ENCODE data around the gene PMAIP1. TPM values are rescaled to one million over a fixed set of nuclear protein-coding genes. Genes with fewer than 3 reads are reported as not detected.

PMAIP1 gene
- total and polyA plus RNA-seq, 4 donors, result 0.08 to 5.5 (median 0.25) TPM

- no peak for DNase-seq (ENCODE audit: low spot score)
- no peaks in the 10 kb centered on the region for H3K4me1 ChIP-seq (ENCODE audit: control insufficient read depth in 4 of 4, insufficient read depth in 4 of 4, low read length in 3 of 4)
- no peak overlapping the region for H3K9ac ChIP-seq (ENCODE audit: low read depth in 1 of 2, low read length in 2 of 2)
- no peak for TF ChIP-seq RAD21 (IDR thresholded peaks at IDR 0.05)
- no peak for TF ChIP-seq CTCF (IDR thresholded peaks at IDR 0.05; ENCODE audit: low read depth, low read length, missing input control)
- TF ChIP-seq YY1 (IDR thresholded peaks at IDR 0.05), result no peak
- TF ChIP-seq RXRA (IDR thresholded peaks at IDR 0.05), result no peak
- TF ChIP-seq NR2F2 (IDR thresholded peaks at IDR 0.05), result no peak
- no peak for TF ChIP-seq JUND (IDR thresholded peaks at IDR 0.05)
- no peak for TF ChIP-seq ZBTB33 (IDR thresholded peaks at IDR 0.05)
- no peak for TF ChIP-seq MAX (IDR thresholded peaks at IDR 0.05)
- no peak for TF ChIP-seq REST (IDR thresholded peaks at IDR 0.05)
- TF ChIP-seq HNF4A (conservative IDR thresholded peaks at IDR 0.05), result no peak
- TF ChIP-seq EGR1 (IDR thresholded peaks at IDR 0.05; ENCODE audit: low read depth in 2 of 2), result no peak
- TF ChIP-seq ATF3 (IDR thresholded peaks at IDR 0.05), result no peak
- TF ChIP-seq FOXA1 (IDR thresholded peaks at IDR 0.05), result no peak
- no peak for TF ChIP-seq HNF4G (IDR thresholded peaks at IDR 0.05)
- H3K4me3 ChIP-seq (ENCODE audit: low read depth in 1 of 3, low read length in 3 of 3), result no peak overlapping the region
- H3K27me3 ChIP-seq (ENCODE audit: control insufficient read depth in 4 of 4, insufficient read depth in 4 of 4, low read length in 3 of 4), result no peaks in the 10 kb centered on the region
- no peak overlapping the region for H3K27ac ChIP-seq (ENCODE audit: low read depth in 1 of 2, low read length in 2 of 2)
- WGBS, result 89% methylated on average over 4 of the region's 4 CpGs
- no peaks in the 10 kb centered on the region for H3K36me3 ChIP-seq (ENCODE audit: control insufficient read depth in 4 of 4, insufficient read depth in 3 of 4, low read depth in 1 of 4, low read length in 3 of 4)
- H3K9me3 ChIP-seq (ENCODE audit: control insufficient read depth in 4 of 4, low read length in 3 of 4), result peaks cover 0 to 1% (median 0%) of the 10 kb centered on the region in 4 donors
These were observed 7.9 kb downstream of the PMAIP1 start for GRCh38 chr18:59907660-59908059.

GRCh38 chr18:59908799-59909198, 9.0 kb downstream of the PMAIP1 start:
- H3K27ac ChIP-seq (ENCODE audit: low read depth in 1 of 2, low read length in 2 of 2), result no peak overlapping the region
- H3K36me3 ChIP-seq (ENCODE audit: control insufficient read depth in 4 of 4, insufficient read depth in 3 of 4, low read depth in 1 of 4, low read length in 3 of 4), result no peaks in the 10 kb centered on the region
- DNase-seq (ENCODE audit: low spot score), result no peak
- peaks cover 0 to 4% (median under 1%) of the 10 kb centered on the region in 4 donors for H3K9me3 ChIP-seq (ENCODE audit: control insufficient read depth in 4 of 4, low read length in 3 of 4)
- 53% methylated on average over 7 of the region's 7 CpGs for WGBS
- H3K9ac ChIP-seq (ENCODE audit: low read depth in 1 of 2, low read length in 2 of 2), result no peak overlapping the region
- no peak overlapping the region for H3K4me3 ChIP-seq (ENCODE audit: low read depth in 1 of 3, low read length in 3 of 3)
- H3K4me1 ChIP-seq (ENCODE audit: control insufficient read depth in 4 of 4, insufficient read depth in 4 of 4, low read length in 3 of 4), result no peaks in the 10 kb centered on the region
- H3K27me3 ChIP-seq (ENCODE audit: control insufficient read depth in 4 of 4, insufficient read depth in 4 of 4, low read length in 3 of 4), result no peaks in the 10 kb centered on the region
- TF ChIP-seq RXRA (IDR thresholded peaks at IDR 0.05) (no peak), RAD21 (IDR thresholded peaks at IDR 0.05) (no peak), MAX (IDR thresholded peaks at IDR 0.05) (no peak), YY1 (IDR thresholded peaks at IDR 0.05) (no peak), SP1 (IDR thresholded peaks at IDR 0.05) (no peak), TAF1 (conservative IDR thresholded peaks at IDR 0.05) (no peak), FOXA1 (IDR thresholded peaks at IDR 0.05) (no peak), REST (IDR thresholded peaks at IDR 0.05) (no peak), ATF3 (IDR thresholded peaks at IDR 0.05) (no peak), EGR1 (IDR thresholded peaks at IDR 0.05; ENCODE audit: low read depth in 2 of 2) (no peak), JUND (IDR thresholded peaks at IDR 0.05) (no peak), HNF4G (IDR thresholded peaks at IDR 0.05) (no peak), HNF4A (conservative IDR thresholded peaks at IDR 0.05) (no peak), GABPA (IDR thresholded peaks at IDR 0.05 in 1 of 2, conservative IDR thresholded peaks at IDR 0.05 in 1 of 2) (no peak)

Measured in liver (tissue), 9 donors.